Stimulated activated CD4-positive, alpha-beta T cell treated with anti-CD3 and anti-CD28 coated beads, Interleukin-12 subunit alpha, Interleukin-12 subunit beta, amount 100 ng/mL, for 4 hours (primary cell): ENCODE measurements around the gene HS3ST3B1.

ENCODE experiments used
- DNase-seq: peaks from one replicate; pipeline ENCODE4 v3.0.0-alpha.2; 2020

HS3ST3B1 gene

GRCh38 chr17:14300575-14301278 is at the start of gene HS3ST3B1:
Gene HS3ST3B1, plus strand, starts transcription at chr17:14301081. Its CDS starts 438 bp downstream, at chr17:14301519.
- peak; percentile 99 for DNase-seq

GRCh38 chr17:14261406-14261805 is 39.5 kb upstream of the HS3ST3B1 start:
- DNase-seq = no peak

- DNase-seq = no peak
These were observed 32.6 kb upstream of the HS3ST3B1 start for GRCh38 chr17:14268264-14268663.

- DNase-seq = no peak
These were observed 31.4 kb upstream of the HS3ST3B1 start for GRCh38 chr17:14269473-14269872.

- DNase-seq = no peak
These were observed 30.4 kb upstream of the HS3ST3B1 start for GRCh38 chr17:14270508-14270907.

- no peak for DNase-seq
These were observed 24.2 kb upstream of the HS3ST3B1 start for GRCh38 chr17:14276535-14277250.

GRCh38 chr17:14281530-14281929 is 19.4 kb upstream of the HS3ST3B1 start:
- no peak for DNase-seq

- DNase-seq = no peak
These were observed 18.2 kb upstream of the HS3ST3B1 start for GRCh38 chr17:14282726-14283125.

- no peak for DNase-seq
These were observed 11.7 kb upstream of the HS3ST3B1 start for GRCh38 chr17:14289162-14289561.

- DNase-seq = no peak
These were observed 6.0 kb upstream of the HS3ST3B1 start for GRCh38 chr17:14294876-14295275.

GRCh38 chr17:14295676-14296075 is 5.2 kb upstream of the HS3ST3B1 start:
- DNase-seq = no peak

- DNase-seq = no peak
These were observed 4.5 kb upstream of the HS3ST3B1 start for GRCh38 chr17:14296166-14296910.

GRCh38 chr17:14297161-14297851 is 3.6 kb upstream of the HS3ST3B1 start:
- DNase-seq = peak; percentile 27

- no peak for DNase-seq
These were observed 2.5 kb upstream of the HS3ST3B1 start for GRCh38 chr17:14298221-14298946.

GRCh38 chr17:14298947-14299279 is 2.0 kb upstream of the HS3ST3B1 start:
- DNase-seq = no peak

- DNase-seq = peak; percentile 41
These were observed 1.4 kb upstream of the HS3ST3B1 start for GRCh38 chr17:14299280-14300141.

GRCh38 chr17:14301279-14302090 is 604 bp downstream of the HS3ST3B1 start:
- DNase-seq = peak; percentile 41

- DNase-seq = peak; percentile 53
These were observed 1.2 kb downstream of the HS3ST3B1 start for GRCh38 chr17:14302091-14302430.

GRCh38 chr17:14302431-14303099 is 1.7 kb downstream of the HS3ST3B1 start:
- peak; percentile 85 for DNase-seq
